Aorta (tissue), 5 donors: ENCODE results near the gene TOMT. TPM values are rescaled to one million over a fixed set of nuclear protein-coding genes. Genes with fewer than 3 reads are reported as not detected.
A peak's percentile ranks its signal among the peaks of the same experiment; 100 is the strongest.

Source experiments
- ATAC-seq: fragments of 200-7000 bp; cut with Tn5 transposase; one replicate; pipeline ENCODE4 v1.9.1; 2022; ENCODE audit warnings: moderate library complexity; ENCODE audit not compliant: low FRiP score
- DNase-seq, 2 donors: peaks; one replicate each; pipeline ENCODE4 v3.0.0-alpha.2; 2020
- H3K27ac ChIP-seq, 2 donors: one replicate each; pipeline ENCODE4 v1.5.1; 2013; ENCODE audit warnings: low read length in 2 of 2, mild to moderate bottlenecking in 2 of 2, moderate library complexity in 2 of 2, control low read depth in 1 of 2, inconsistent platforms in 1 of 2, low read depth in 1 of 2
- H3K27me3 ChIP-seq, 2 donors: one replicate each; pipeline ENCODE4 v1.6.1; 2013; ENCODE audit warnings: control low read depth in 1 of 2, low read length in 1 of 2, mild to moderate bottlenecking in 1 of 2, moderate library complexity in 1 of 2; ENCODE audit not compliant: insufficient read depth in 2 of 2, control insufficient read depth in 1 of 2
- H3K36me3 ChIP-seq, 2 donors: one replicate each; pipeline ENCODE4 v1.6.1; 2013; ENCODE audit warnings: control low read depth in 1 of 2, low read length in 1 of 2, mild to moderate bottlenecking in 1 of 2; ENCODE audit not compliant: insufficient read depth in 2 of 2, control insufficient read depth in 1 of 2
- H3K4me1 ChIP-seq, 2 donors: one replicate each; pipeline ENCODE4 v1.6.1; 2013; ENCODE audit warnings: low read length in 2 of 2, control low read depth in 1 of 2, mild to moderate bottlenecking in 1 of 2, moderate library complexity in 1 of 2; ENCODE audit not compliant: insufficient read depth in 2 of 2, control insufficient read depth in 1 of 2
- H3K4me3 ChIP-seq, 2 donors: one replicate each; pipeline ENCODE4 v1.5.1; 2013; ENCODE audit warnings: low read length in 2 of 2, control low read depth in 1 of 2, mild to moderate bottlenecking in 1 of 2
- H3K9me3 ChIP-seq: one replicate; pipeline ENCODE4 v1.6.1; 2013; ENCODE audit warnings: mild to moderate bottlenecking, low read length; ENCODE audit not compliant: control insufficient read depth
- WGBS, 2 donors: extraction: QIAGEN DNeasy Blood & Tissue Kit; methylation state at CpG; one replicate each; pipeline ENCODE4 v1.1.7; 2013; 5-methylcytosine and 5-hydroxymethylcytosine counted together
- intact Hi-C, 2 donors: fragments of 100-400 bp; cut with DNase I; formaldehyde crosslinking; loops; one replicate each; pipeline versions ENCODE4 v1.14.2 to v1.15.0; 2022
- polyA plus RNA-seq, 2 donors: library from polyadenylated mRNA; stranded (reverse); fragments of 200-250 nt; gene quantifications; one replicate each; pipeline ENCODE4 v1.2.3, GENCODE V29; 2013
- total RNA-seq, 2 donors: library from RNA; stranded (reverse); fragmentation: NEBNext Ultra II Directional; extraction: Animal tissue kit (Norgen Biotek cat#: 25700); gene quantifications; one replicate each; pipeline ENCODE4 v1.2.1, GENCODE V29; 2021
- donor health status: healthy with polysubstance abuse.
- donor health status: Bipolar disorder and iron deficiency.
- donor health status: DM: no; HTN: no; CAD: no.
- donor health status: DM: no; HTN: no; CAD: no.
- donor health status: DM: yes; HTN: yes; CAD: no.

The TOMT gene
- total and polyA plus RNA-seq, 4 donors, result not detected

GRCh38 chr11:72100462-72100861 is 5.3 kb upstream of the TOMT start:
- ATAC-seq (no peak), DNase-seq (no peak)
- no peaks in the 10 kb centered on the region for H3K9me3 ChIP-seq
- H3K27me3 ChIP-seq, result no peaks in the 10 kb centered on the region
- intact Hi-C loops, result no loop called here
- H3K27ac ChIP-seq, result no peak overlapping the region
- peaks cover 0 to 5% of the 10 kb centered on the region in 2 donors for H3K36me3 ChIP-seq
- H3K4me1 ChIP-seq, result no peaks in the 10 kb centered on the region
- 83 to 92% methylated on average over 1 of the region's 1 CpG for WGBS, 2 donors
- H3K4me3 ChIP-seq, result no peak overlapping the region

DNA sequence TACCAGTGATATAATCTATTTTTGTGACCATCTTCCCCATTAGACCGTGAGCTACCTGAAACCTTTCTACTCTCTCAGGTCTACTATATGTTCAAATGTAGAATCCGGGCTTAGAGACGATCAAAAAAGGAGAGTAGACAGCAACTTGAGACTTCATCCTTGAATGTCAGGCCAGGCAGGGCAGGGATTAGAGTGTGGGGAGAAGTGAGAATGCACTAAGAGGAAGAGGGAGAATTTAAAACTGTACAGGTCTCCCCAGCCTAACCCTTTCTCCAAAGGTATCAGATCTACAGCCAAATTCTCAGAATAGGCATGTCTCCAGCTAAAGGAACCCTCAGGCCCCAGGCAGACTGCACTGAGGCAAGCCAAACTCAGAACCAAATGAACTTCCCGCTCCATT is 3.6 kb upstream of the TOMT start:
- intact Hi-C loops, result loop anchor here in 1 of 2 donors (2.0 kb wide), 1 partner anchor 19 kb away; no protein-coding TSS in a partner anchor
- H3K36me3 ChIP-seq, result peaks cover 0 to 5% of the 10 kb centered on the region in 2 donors
- no peaks in the 10 kb centered on the region for H3K9me3 ChIP-seq
- WGBS, 2 donors, result 51 to 56% methylated on average over 4 of the region's 4 CpGs
- H3K4me1 ChIP-seq, result no peaks in the 10 kb centered on the region
- DNase-seq, result no peak
- H3K27me3 ChIP-seq, result no peaks in the 10 kb centered on the region
- H3K4me3 ChIP-seq, result peak overlapping the region; percentile 63 to 70
- no peak for ATAC-seq
- H3K27ac ChIP-seq, result no peak overlapping the region

- WGBS, 2 donors, result 3 to 4% methylated on average over 9 of the region's 9 CpGs
These were observed 3.1 kb upstream of the TOMT start for GRCh38 chr11:72102631-72102945.

DNA sequence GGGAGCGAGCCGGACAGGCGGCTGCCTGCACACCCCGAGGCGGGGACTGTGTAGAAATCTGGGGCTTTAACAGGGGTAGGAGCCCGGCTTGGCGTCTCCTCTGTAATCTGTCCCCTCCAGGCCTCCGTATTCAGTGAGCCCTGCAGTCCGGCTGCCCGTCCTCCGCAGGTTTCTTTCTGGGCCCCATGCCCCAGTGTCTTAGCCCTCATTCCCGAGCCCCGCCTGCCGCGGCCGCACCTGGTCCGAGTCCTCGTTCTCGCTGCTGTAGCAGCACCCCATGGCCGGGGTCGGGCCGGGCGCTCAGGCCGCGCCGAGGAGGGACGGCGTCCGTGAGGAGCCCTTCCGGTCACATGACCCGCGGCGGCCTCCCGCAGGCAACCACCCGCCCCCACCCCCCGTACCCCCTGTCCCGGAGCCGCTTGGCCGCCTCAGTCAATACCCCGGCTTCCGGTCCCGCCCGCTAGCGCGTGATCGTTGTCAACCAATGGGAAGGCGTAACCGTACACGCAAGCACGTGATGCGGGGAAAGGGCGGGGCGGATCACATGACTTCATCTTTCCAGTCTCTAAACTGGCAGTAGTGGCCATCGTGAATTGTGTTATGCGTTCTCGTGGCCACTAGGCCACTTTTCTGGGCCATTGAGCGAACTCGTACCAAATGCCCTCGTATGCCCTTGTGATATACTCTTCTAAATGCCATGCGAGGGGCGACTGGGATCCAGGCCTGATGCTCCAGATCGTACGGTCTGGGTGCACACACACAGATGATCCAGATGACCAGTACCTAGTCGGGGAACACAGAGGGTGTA is 2.6 kb upstream of the TOMT start, which contains the start of gene LAMTOR1:
Gene LAMTOR1 (minus strand): TSS at position 352 of the 808 bp plus-strand sequence. CDS start 73 bp downstream, at position 279.
- no peaks in the 10 kb centered on the region for H3K9me3 ChIP-seq
- H3K4me3 ChIP-seq, result peak within 1 kb of the TSS; percentile 63 to 70
- H3K27ac ChIP-seq, result peak within 1 kb of the TSS; percentile 79 to 85
- WGBS, 2 donors, result 2% methylated on average over 59 to 64 of the region's 64 CpGs
- H3K27me3 ChIP-seq, result no peaks in the 10 kb centered on the region
- ATAC-seq, result peak; percentile 99
- H3K4me1 ChIP-seq, result no peaks in the 10 kb centered on the region
- intact Hi-C loops, result loop anchor here (1.0 to 2.0 kb wide), 3 partner anchors 9 to 23 kb away; partner anchors contain the start of genes ANAPC15 (in 1 of the 2), LRRC51 (in 1 of the 2) and NUMA1 (in 1 of the 2)
- peaks cover 0 to 4% of the 10 kb centered on the region in 2 donors for H3K36me3 ChIP-seq
- DNase-seq, result peak; percentile 100

More at GRCh38 chr11:72102631-72102945, 3.1 kb upstream of the TOMT start:
- Histone ChIP-seq H3K27ac (peak overlapping the region; percentile 79 to 85), H3K4me1 (no peaks in the 10 kb centered on the region), H3K27me3 (no peaks in the 10 kb centered on the region), H3K4me3 (peak overlapping the region; percentile 63 to 70), H3K9me3 (no peaks in the 10 kb centered on the region), H3K36me3 (peaks cover 0 to 5% of the 10 kb centered on the region in 2 donors)
- DNase-seq, result no peak
- ATAC-seq, result no peak
- intact Hi-C loops, result loop anchor here in 1 of 2 donors (2.0 kb wide), 1 partner anchor 20 kb away; no protein-coding TSS in a partner anchor

GRCh38 chr11:72103754-72104167 is 2.0 kb upstream of the TOMT start:
- intact Hi-C loops, result loop anchor here (1.0 to 2.0 kb wide), 3 partner anchors 9 to 23 kb away; partner anchors contain the start of genes ANAPC15 (in 1 of the 2), LRRC51 (in 1 of the 2) and NUMA1 (in 1 of the 2)
- WGBS, 2 donors, result 75 to 79% methylated on average over 11 of the region's 11 CpGs
- ATAC-seq, result no peak

GRCh38 chr11:72111300-72112142 is 5.8 kb downstream of the TOMT start:
- Histone ChIP-seq H3K4me1 (no peaks in the 10 kb centered on the region), H3K9me3 (no peaks in the 10 kb centered on the region), H3K4me3 (peak overlapping the region; percentile 9 to 21), H3K27me3 (no peaks in the 10 kb centered on the region), H3K36me3 (no peaks in the 10 kb centered on the region), H3K27ac (peak overlapping the region; percentile 87 to 99)
- WGBS, 2 donors, result 0 to 1% methylated on average over 10 of the region's 10 CpGs
- ATAC-seq, result no peak
- intact Hi-C loops, result loop anchor here (1.0 to 10.0 kb wide), 3 partner anchors 8 to 183 kb away; partner anchors contain the start of genes LAMTOR1 (in 1 of the 2), RNF121 (in 1 of the 2) and XNDC1N (in 1 of the 2)
- DNase-seq, result no peak

More at GRCh38 chr11:72103754-72104167, 2.0 kb upstream of the TOMT start:
- DNase-seq, result no peak
- H3K27me3 ChIP-seq, result no peaks in the 10 kb centered on the region
- no peaks in the 10 kb centered on the region for H3K9me3 ChIP-seq
- no peak overlapping the region for H3K4me3 ChIP-seq
- no peaks in the 10 kb centered on the region for H3K36me3 ChIP-seq
- H3K27ac ChIP-seq, result peak overlapping the region; percentile 1 to 75
- H3K4me1 ChIP-seq, result no peaks in the 10 kb centered on the region

DNA sequence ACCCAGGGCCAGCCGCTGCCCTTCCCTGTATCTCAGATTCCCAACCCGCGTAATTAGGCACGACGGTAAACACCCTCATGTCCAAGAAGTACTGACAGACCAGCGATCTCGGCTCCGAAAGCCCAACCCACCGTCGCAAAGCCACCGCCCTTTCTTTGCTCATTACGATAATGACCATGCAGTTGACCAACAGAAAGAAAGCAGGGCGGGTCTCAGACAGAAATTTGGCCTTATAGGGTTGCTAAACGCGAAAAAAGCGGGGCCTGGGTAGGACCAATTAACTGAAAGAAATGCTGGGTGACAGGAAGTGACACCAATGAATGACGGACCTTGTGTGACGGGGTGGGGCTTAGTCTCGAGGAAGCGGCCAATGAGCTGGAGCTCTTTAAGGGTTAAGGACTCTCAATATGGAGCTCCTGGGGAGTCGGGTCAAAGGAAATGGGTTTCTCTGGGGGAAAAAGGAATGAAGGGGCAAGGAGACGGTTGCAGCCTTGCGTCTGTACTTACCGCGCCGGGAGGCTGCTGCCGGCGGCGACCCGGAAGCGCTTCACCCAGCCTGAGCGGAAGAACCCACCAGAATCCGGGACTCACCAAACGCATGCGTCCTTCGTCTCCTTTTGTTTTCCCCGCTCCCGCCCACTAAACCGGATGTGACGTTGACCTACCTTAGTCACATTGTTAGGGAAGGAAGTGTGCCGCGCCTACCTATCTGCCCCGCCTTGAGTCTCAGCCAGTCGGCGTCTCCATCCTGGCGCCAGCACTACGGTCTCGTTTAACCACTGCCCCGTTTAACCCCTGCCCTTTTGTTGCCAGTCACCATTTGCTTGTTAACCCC is 6.6 kb downstream of the TOMT start, which contains the start of gene ANAPC15:
Gene ANAPC15 (minus strand): TSS at position 553 of the 835 bp plus-strand sequence. CDS start 1,419 bp downstream, outside the sequence.
- H3K36me3 ChIP-seq, result no peaks in the 10 kb centered on the region
- peak within 1 kb of the TSS; percentile 21 to 71 for H3K4me3 ChIP-seq
- H3K4me1 ChIP-seq, result no peaks in the 10 kb centered on the region
- peak; percentile 98 to 99 for DNase-seq
- ATAC-seq, result peak; percentile 97
- 0% methylated on average over 49 of the region's 49 CpGs for WGBS, 2 donors
- no peaks in the 10 kb centered on the region for H3K27me3 ChIP-seq
- no peaks in the 10 kb centered on the region for H3K9me3 ChIP-seq
- intact Hi-C loops, result loop anchor here (1.0 to 10.0 kb wide), 3 partner anchors 9 to 184 kb away; partner anchors contain the start of genes LAMTOR1 (in 1 of the 2), RNF121 (in 1 of the 2) and XNDC1N (in 1 of the 2)
- H3K27ac ChIP-seq, result peak within 1 kb of the TSS; percentile 87 to 99
